ENCODE results near the gene NEUROG1.

NEUROG1 gene, protein sequence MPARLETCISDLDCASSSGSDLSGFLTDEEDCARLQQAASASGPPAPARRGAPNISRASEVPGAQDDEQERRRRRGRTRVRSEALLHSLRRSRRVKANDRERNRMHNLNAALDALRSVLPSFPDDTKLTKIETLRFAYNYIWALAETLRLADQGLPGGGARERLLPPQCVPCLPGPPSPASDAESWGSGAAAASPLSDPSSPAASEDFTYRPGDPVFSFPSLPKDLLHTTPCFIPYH

GRCh38 chr5:135535820-135536801 is at the start of gene NEUROG1:
Gene NEUROG1 (minus strand): TSS chr5:135535964. CDS start chr5:135535690, 274 bp downstream.
- no peak for DNase-seq

DNA sequence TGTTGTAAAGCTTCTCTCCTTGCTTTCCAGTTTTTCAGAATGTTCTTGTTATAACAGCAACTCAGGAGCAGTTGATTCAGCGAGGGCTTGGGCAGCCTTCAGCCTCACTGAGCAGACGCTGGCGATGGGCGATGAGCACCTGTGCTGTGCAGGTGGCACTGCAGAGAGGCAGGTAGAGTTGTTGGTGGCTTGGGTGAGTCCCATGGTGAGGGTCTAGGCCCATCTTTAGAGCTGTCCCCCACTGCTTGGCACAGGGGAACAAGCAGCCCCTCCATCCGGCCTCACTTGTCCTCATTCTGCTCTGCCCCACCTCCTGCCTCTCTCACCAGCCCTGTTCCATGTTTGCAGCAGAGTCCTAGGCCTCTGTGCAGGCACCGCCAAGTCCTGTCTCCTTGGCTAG is 49.2 kb upstream of the NEUROG1 start:
- DNase-seq, result no peak

DNA sequence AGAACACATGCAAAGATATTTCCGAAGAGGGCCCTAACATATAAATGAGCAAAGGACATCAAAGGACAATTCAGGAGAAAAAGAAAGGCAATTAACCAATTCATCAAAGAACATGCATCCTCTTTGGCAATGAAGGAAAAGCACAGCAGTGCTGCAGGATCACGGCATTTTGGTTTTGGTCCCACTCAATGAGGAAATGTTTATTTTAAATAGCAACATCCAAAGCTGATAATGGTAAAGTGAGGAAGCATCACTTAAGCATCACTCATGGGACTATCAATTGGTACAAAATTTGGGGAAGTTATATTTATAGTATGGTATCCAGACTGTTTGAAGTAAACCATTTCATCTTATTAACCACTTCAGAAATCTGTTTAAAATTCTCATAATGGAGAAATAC is 48.5 kb upstream of the NEUROG1 start:
- no peak for DNase-seq

- no peak for DNase-seq
Observed at GRCh38 chr5:135582099-135582781, 46.5 kb upstream of the NEUROG1 start.

DNA sequence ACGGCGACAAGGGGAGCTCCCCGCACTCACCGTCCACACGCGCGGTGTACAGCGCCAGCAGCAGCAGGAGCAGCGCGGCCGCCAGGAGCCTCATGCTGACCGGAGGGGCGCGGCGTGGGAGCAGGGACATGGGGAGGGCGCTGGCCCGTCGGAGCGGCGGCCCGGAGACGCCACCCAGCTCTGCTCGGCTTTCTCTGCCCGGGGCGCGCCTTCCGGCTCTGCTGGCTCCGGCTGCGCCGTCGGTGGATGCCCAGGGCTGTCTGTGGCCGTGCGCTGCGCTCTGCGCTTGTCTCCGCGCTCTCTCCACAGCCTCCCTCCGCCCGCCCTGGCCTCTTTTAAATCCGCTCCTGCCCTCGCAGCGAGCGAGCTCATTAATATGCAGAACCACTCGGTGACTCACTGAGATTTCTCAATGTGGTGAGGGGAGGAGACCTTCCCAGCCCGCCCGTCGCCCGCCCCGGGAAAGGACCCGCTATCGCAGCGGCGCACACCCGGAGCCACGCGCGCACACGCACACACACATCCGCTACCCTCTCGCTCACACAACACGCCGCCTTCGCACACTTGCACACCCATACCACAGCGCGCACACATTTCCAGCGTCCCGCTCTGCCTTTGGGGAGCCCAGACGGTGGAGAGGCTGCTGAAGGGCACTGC is 43.0 kb upstream of the NEUROG1 start, which contains the start of gene CXCL14:
Gene CXCL14 (minus strand): TSS at position 307 of the 657 bp plus-strand sequence. CDS start 213 bp downstream, at position 94.
- no peak for DNase-seq

DNA sequence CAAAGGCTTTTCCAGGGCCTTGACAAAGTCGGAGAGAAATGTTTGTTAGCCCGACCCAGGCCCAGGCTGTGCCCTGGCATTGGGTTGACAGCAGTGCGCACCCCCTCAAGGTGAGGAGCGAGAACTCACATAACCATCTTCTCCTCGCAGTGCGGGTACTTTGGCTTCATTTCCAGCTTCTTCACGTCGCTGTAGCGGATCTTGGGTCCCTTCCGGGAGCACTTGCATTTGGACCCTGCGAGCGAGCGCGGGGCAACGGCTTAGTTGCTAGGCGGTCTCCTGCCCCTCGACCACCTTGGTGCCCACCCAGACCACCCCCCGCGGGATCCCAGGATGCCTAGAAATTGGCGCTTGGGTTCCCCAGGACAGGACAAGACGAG is 42.5 kb upstream of the NEUROG1 start:
- DNase-seq, result no peak

DNA sequence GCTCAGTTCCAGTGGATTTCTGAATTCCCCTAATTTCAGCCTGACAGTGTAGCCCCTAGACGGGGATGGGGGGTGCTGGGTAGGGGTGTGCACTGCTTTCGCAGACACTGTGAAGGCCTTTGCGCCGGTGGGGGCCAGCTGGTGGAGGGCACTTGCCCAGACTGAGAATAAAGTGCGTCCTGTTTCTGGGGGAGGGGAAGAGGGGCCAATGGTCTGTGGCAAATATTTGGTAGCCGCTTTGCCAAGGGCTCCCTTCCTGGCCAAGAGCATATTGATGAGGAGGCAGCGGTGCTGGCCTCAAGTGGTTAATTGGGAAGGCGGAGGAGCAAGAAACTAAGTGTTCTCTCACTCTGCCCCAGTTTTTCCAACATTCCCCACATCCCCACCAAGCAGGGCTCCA is 41.7 kb upstream of the NEUROG1 start:
- no peak for DNase-seq

DNA sequence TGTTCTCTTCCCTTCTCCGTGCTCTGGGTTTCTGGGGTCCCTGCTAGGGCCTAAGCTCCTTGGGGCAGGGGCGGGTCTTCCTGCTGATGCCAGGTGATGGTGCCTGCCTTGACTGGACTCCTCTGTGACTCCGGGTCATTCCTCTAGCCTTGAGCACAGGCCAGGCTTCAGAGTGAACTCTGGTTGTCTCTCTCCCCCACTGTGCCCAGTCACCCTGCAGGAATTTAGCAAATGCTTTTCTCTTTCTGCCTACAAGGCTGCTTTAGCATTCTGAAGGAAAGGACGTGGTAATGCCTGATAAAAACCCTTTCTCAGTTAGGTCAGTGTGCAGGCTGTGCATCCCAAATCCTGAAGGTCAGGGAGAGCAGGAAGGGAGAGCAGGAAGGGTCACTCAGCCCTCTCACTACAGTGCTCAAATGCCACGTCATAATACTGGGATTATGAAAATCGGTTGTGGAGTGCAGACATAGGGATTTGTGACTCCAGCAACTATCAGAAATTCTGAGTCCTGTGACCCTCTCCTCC is 40.4 kb upstream of the NEUROG1 start:
- no peak for DNase-seq

- DNase-seq, result no peak
Observed at GRCh38 chr5:135574493-135574892, 38.7 kb upstream of the NEUROG1 start.

GRCh38 chr5:135571902-135572301 is 36.1 kb upstream of the NEUROG1 start:
- no peak for DNase-seq

DNA sequence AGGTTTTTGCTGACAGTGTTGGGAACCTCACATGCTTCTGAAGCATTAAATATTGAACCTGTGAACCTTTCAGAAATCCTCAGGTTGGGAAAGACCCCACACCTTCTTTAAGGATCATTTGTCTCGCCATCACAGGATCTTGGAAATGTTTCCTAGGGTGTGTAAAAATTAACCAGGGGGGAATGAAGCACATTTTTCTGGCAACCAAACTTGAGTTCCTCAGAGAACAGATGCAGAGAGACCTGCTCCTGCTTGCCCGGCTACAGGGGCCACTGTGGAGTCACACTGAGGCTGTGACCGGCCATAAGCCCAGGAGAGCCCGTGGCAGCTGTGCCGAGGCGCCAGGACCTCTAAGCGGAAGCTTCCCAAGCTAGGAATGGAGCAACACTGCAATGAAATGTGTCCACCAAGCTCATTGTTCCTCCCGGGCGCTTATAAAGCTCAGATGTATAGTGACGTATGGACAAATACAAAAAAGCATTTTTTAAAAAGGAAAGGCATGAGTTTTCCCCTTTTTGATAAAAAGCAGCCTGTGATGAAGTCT is 35.4 kb upstream of the NEUROG1 start:
- no peak for DNase-seq

DNA sequence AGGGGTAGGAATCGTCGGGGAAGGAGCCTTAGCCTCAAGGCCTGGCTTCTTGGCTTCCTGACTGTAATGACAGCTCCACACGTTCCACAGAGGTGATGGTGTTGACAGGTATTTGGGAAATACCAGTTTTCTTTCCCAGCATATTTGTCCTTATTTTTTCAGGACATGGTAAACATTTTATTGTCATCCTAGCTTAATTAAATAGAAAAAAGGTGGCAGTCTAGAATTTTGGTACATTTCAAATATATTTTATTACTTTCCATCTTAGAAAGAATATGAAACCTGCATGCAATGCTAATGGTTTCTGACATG is 34.6 kb upstream of the NEUROG1 start:
- no peak for DNase-seq

- no peak for DNase-seq
Observed at GRCh38 chr5:135569755-135570452, 34.1 kb upstream of the NEUROG1 start.

DNA sequence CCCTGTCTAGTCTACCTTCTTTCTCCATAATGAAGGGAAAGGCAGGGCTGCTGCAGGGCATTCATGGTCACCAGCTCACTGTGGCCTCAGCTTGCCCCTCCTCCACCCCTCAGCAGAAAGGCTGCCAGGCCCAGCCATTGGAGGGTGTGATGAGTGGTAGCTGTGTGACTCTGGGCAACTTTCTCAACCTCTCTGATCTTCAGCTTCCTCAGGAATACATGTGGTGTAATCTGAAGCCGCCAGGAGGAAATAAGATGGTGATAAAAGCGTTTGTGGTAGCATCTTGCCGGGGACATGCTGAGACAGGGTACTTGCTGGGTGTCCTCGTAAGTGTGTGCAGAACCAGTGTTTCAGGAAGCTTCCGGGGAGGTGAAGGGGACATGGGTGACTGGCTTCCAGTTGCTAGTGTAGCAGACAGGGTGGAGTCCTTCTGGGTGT is 33.2 kb upstream of the NEUROG1 start:
- DNase-seq, result no peak

GRCh38 chr5:135568246-135568645 is 32.5 kb upstream of the NEUROG1 start:
- no peak for DNase-seq

- DNase-seq, result no peak
Observed at GRCh38 chr5:135567661-135568060, 31.9 kb upstream of the NEUROG1 start.

DNA sequence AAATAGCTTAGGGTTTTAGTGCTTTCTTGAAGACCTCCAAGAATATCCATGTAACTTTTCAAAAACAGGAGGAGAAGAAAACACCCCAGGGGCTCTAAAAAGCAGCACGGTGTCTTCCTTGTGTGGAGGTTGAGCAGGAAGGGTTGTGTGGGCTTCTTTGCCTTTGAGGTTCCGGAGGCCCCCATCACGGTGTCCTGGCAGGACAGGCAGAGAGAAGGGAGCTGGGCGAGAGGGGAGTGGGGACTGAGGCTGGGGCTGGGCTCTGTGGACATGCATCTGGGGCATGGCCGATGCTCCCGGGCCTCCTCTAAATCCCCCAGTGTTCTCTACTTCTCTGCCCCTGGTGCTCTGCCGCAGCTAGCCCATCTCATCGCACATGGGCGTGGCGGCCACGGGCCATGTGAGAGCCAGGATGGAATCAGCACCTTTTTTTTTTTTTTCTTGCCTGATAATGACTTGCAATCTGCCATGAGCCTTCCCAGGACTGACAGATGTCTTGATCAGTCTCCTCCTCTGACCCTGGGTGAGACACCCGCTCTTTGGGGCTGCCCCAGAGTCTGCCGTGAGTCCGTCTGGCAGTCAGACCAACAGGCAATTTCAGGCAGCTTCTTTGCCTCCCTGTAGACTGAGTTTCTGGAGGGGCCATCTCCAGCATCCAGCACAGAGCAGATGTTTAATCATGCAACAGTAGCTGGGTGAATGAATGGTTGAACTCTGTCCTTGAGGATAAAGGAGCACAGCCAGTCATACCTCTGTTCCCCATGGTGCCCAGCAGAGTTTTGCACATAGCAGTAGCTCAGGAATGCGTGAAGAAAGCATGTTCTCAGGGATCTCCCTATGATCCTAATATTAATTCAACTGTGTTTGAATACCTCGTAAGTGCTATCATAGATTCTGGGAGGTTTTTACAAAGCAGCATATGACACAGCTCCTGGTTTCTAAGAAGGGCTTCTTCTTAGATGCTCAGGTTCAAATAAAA is 30.9 kb upstream of the NEUROG1 start:
- DNase-seq, result no peak

DNA sequence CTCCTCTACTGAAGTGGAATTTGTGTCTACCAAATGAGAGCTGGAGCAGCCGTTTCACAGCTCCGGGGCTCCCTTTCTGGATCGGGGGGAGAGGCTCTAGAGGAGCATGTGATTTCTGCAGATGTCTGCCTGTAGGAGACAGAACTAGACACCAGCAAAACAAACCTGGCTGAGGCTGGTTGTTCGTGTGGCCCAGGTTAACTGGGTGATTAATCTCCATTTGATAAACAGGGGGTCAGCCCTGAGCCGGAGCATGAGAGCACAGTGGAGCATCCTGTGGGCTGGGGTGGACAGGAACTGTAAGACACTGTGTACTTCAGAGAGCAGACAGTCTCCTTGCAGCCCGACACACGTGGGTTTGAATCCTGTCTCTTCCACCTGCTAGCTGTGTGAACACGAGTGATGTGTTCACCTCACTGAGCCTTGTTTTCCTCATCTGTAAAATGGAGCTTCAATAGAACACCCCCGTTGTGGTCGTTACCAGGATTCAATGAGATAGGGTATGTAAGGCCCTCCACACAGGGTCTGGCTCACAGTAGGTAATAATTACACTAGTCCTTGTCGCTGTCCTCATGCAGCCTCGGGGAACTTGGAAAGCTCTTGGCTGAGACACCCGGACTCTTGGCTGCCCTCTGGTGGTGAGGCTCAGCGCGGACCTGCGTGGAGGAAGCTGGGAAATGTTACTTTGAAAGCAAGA is 30.1 kb upstream of the NEUROG1 start:
- DNase-seq, result no peak

- DNase-seq, result no peak
Observed at GRCh38 chr5:135565266-135565665, 29.5 kb upstream of the NEUROG1 start.

GRCh38 chr5:135564331-135564730 is 28.6 kb upstream of the NEUROG1 start:
- no peak for DNase-seq

All from GF-D8 (cell line).